COLO668 (cell line): Measurements from ENCODE around the gene GRIA3.

Experiments
- DNase-seq: peaks from one replicate; lab custom pipeline; 2025; ENCODE audit not compliant: unreplicated experiment; lab: John Stamatoyannopoulos, UW

Gene GRIA3

DNA sequence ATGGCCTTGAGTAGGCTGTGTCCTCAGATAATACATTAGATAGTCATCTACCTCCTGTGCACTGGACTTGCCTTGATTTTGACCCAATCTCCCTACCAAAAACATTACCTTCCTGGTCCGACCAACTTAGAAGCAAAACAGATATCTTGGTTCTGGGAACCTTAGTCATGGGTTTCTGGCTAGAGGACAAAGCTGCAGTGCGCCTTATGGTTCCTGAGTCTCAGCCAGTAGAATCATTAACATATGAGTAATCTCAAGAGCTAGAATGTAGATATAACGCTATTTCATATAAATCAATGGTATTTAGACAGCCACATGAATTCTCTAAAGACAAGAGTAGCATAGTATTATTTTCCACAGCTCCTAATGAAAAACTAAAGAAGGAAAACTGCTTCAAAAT is 83.1 kb downstream of the GRIA3 start:
- DNase-seq = no peak

DNA sequence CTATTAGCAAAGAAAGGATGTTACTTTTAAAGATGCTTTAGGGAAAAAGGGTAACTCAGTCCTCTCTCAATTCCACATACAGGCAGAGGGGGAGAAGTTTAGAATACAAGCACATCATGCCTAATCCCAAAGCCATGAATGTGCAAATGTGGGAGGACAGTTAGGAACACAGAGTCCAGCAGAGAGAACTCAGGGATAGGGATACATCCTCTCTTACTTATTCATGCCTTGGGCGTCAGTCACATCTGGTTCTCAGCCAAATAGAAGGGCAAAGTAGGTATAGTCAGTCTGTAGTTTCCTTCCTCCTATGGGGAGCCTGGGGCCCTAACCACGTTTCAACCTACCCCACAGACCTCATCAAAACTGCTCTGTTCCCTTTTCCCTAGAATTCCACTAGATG is 87.8 kb downstream of the GRIA3 start:
- no peak for DNase-seq

DNA sequence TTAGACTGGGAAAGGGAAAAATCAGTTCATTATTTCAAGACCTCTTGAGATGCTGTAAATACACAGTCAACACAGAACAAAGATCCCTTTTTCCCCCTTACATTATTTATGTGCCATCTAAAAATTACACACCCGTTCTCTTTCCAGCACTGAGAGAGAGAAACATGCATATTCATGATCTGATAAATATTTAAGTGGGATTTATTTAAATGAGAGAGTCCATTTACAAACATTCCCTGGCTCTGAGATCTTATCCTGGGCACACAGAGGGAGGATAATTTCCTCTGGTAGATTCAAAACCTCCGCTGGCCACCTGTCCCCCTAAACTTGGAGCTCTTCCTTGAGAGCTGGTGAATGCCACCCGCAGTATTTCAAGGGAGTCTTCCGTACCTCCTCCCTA is 88.6 kb downstream of the GRIA3 start:
- DNase-seq = no peak

GRCh38 chrX:123274796-123275195 is 90.7 kb downstream of the GRIA3 start:
- DNase-seq = no peak

GRCh38 chrX:123277347-123277746 is 93.3 kb downstream of the GRIA3 start:
- DNase-seq = no peak

DNA sequence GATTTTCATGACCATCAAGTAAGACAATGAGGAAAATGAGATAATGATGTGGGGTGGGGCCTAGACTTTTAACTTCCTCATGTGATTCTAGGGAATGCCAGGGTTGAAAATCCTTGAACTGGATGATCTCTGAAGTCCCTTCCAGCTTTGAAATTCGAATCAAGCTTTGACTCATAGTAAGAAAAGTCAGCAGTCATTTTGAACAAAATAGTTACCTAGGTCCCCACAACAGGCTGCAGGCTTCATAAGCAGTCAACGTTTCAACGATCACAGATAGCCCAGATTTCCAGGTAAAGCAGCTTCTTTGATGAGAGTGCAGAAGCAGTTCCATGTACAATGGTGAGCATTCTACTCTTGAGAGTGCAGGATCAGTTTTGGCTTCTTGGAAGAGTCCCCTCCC is 93.7 kb downstream of the GRIA3 start:
- no peak for DNase-seq

GRCh38 chrX:123282241-123282640 is 98.2 kb downstream of the GRIA3 start:
- DNase-seq = no peak

DNA sequence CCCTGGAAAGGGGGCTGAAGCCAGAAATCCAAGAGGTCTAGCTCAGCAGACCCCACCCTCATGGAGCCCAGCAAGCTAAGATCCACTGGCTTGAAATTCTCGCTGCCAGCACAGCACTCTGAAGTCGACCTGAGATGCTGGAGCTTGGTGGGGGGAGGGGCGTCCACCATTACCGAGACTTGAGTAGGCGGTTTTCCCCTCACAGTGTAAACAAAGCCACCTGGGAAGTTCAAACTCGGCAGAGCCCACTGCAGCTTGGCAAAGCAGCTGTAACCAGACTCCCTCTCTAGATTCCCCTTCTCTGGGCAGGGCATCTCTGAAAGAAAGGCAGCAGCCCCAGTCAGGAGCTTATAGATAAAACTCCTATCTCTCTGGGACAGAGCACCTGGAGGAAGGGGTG is 99.3 kb downstream of the GRIA3 start:
- DNase-seq = peak; percentile 27

DNA sequence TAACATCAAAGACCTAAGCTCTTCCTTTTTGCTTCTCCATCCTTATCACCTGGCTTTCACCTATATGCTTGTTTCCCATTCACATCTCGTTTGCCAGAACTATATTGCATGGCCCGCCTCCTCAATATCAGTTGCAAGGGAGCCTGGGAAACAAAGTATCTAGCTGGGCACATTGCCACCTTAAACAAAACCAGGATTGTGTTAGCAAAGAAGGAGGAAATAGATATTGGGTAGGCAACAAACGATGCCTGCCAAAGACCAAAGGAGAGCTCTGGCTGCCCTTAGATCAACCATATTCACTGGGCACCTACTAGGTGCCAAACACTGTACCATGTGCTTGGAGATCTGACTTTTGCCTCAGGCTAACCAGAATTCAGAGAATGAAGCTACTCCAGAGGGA is 107.5 kb downstream of the GRIA3 start:
- DNase-seq = no peak

- DNase-seq = no peak
These were observed 113.9 kb downstream of the GRIA3 start for GRCh38 chrX:123298026-123298425.

DNA sequence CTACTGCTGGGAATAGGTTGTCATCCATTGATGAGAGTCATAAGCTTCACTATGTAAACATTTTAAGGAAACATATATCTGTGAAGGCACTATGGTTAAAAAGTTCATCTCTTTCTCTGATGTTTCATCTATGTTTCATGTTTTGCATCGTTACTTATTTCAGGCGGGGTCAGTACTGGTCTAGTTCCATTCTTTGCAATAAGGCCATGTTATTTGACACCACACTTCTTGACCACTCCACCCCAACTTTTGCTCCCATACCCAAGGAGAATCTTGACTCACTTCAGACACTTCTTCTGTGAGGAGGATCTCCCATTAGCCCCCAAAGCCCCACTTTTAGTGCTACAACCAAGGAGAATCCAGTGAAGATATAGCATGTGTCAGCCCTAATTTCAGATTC is 119.4 kb downstream of the GRIA3 start:
- no peak for DNase-seq

- DNase-seq = no peak
These were observed 124.6 kb downstream of the GRIA3 start for GRCh38 chrX:123308658-123309057.

DNA sequence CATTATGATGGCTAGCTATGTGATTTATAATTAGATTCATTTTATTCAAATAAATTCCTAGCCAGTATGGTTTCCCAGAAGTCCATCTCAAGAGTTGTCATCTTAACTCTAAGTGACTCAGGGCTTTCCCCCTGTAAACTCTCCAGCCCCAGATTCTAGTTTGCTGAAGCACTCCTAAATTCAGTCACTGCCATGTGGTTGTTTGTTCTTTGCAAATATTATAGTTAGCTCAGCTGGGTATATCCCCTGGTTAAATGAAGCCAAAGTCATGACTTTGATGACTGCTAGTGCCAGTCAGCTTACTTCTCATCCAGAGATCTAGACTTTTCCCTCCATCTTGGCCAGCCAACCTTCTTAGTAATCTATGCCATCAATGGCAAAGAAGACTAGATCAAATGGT is 126.0 kb downstream of the GRIA3 start:
- no peak for DNase-seq

DNA sequence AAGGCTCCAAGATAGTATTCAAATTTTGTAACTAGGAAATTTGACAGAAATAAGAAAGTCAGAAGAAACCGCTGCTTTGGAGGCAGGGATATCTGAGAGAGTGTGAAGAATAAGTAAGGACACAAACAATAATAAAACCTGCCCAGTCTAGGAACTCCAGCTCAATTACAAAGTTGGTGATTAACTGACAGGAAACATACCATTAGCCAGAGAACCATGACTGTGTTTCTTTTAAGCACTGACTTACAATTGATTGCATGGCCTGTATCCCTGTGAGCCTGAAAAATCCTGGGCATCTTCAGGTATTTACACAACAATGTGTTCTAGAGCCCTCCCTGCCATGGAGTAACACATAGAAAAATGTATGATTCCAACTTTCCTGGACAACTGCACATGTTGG is 127.4 kb downstream of the GRIA3 start:
- no peak for DNase-seq

DNA sequence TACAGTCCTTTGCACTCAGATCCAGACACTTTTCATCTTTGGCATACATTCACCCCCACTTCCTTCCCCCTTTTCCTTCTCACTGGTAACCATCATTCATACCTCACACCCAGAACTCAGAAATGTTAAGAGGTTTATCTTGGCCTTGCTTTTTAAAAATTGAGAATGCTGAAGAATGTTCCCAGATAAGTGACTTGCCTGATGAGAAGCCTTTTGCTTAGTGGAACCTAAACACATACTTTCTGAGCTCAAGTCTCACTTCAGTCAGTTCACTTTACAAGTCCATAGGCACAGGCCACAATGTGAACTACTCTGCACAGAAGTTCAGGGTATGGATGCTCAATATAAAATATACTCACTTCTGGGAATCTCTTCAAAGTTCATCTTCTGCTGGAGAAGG is 129.4 kb downstream of the GRIA3 start:
- DNase-seq = no peak

DNA sequence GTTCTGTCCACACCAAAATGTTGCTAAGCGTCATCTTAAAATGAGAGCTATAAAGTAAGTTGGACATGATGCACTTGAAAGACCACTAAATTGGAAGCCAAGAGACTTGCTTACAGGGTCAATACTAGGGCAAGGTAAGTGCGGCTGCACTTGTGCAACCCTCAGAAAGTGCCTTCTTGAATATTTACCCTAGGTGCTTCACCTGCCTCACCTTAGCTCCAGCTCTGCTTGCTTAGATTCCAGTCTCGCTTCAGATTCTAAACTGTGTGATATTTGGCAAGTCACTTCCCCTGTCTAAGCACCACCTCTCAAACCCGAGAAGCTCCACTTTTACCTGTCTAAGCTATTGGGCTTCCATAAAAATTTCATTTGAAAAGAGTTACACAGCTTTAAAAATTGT is 136.5 kb downstream of the GRIA3 start:
- no peak for DNase-seq

- DNase-seq = no peak
These were observed 138.5 kb downstream of the GRIA3 start for GRCh38 chrX:123322536-123322935.

DNA sequence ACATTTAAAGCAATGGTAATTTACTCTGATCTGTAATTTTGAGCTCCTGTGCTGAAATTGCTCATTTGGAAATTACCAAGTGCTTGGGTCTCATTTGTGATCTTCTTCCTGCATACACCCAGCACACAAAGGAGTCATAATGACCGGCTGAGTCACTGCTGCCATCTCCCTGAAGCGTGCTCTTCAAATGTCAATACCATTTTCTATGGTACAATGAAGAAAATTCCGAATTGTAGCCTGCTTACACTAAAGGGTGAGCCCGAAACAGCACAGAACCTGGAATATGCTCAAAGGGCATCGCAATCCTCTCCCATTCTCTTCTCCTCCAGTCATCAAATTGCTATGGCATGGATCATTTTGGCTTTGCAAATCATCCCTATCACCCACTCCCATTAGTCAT is 140.5 kb downstream of the GRIA3 start:
- no peak for DNase-seq

GRCh38 chrX:123330229-123330942 is 146.3 kb downstream of the GRIA3 start:
- DNase-seq = no peak

GRCh38 chrX:123331349-123331748 is 147.3 kb downstream of the GRIA3 start:
- no peak for DNase-seq

DNA sequence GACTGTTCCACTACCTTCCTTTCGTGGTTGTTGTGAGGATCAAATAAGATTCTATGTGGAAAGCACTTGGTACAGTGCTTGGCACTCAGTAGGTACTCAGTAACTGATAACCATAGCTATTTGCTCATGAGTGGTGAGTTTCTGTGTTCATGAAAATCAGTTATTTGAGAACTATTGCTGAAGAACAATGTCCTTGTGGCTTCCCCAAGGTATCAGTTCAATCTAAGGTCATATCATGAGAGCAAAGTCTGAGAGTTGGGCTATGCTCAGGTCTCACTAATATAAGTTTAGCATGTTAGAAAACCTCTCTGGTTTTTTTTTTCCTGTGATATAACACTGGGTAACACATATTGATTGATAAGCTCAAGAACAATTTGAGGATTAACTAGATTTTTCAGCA is 147.8 kb downstream of the GRIA3 start:
- no peak for DNase-seq

GRCh38 chrX:123336666-123337065 is 152.6 kb downstream of the GRIA3 start:
- no peak for DNase-seq

DNA sequence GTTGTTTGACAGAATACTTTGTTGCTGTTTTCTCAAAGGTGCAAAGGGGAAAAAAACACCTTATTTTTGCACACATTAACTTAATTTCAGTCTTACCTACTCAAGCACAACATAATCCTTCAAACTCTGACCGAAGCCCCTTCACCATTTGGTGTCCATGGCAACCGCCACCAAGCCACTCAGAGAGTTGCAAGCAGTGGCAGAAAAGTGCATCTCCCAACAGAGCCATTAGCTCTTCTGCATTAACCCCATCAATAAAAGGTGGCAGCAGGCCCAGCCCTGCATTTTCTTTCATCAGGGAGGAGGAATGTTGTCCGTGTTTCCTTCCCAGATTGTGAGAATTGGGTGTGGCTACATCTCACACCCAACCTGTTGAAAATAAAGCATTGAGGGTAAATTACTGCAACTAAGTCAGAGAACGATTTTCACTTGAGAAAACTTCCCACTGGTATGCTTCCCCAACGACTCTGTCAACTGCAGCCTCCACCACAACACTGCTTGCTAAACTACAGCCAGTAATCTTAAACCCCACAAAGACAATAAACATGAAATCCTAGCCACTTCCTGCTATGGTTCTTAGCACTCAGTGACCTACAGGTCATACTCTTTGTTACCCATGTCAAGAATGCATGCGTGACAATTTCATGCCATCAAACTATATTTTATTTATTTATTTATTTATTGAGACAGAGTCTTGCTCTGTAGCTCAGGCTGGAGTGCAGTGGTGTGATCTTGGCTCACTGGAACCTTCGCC is 154.0 kb downstream of the GRIA3 start:
- DNase-seq = no peak
